ENCODE data around the gene STARD10.
"Not testable (repeated sequence)": the region's sequence is repeated elsewhere in the genome, so short reads cannot be mapped to it uniquely, and the experiment has no call there.

Gene STARD10

GRCh38 chr11:72826191-72826941, 32.5 kb upstream of the STARD10 start:
- no peak for DNase-seq (ENCODE audit: low read depth in 2 of 2)

GRCh38 chr11:72825661-72826060, 31.8 kb upstream of the STARD10 start:
- DNase-seq (ENCODE audit: low read depth in 2 of 2) = no peak

- no peak for DNase-seq (ENCODE audit: low read depth in 2 of 2)
These were observed 31.1 kb upstream of the STARD10 start for GRCh38 chr11:72824811-72825505.

GRCh38 chr11:72824020-72824419, 30.2 kb upstream of the STARD10 start:
- DNase-seq (ENCODE audit: low read depth in 2 of 2) = no peak

GRCh38 chr11:72823105-72823804, 29.4 kb upstream of the STARD10 start:
- no peak for DNase-seq (ENCODE audit: low read depth in 2 of 2)

- peak; percentile 53 to 87 for DNase-seq (ENCODE audit: low read depth in 2 of 2)
These were observed 28.3 kb upstream of the STARD10 start for GRCh38 chr11:72821920-72822799.

- DNase-seq (ENCODE audit: low read depth in 2 of 2) = no peak
These were observed 27.5 kb upstream of the STARD10 start for GRCh38 chr11:72821221-72821919.

- DNase-seq (ENCODE audit: low read depth in 2 of 2) = no peak
These were observed 26.7 kb upstream of the STARD10 start for GRCh38 chr11:72820439-72821139.

- no peak for DNase-seq (ENCODE audit: low read depth in 2 of 2)
These were observed 25.1 kb upstream of the STARD10 start for GRCh38 chr11:72818971-72819370.

- no peak for DNase-seq (ENCODE audit: low read depth in 2 of 2)
These were observed 24.1 kb upstream of the STARD10 start for GRCh38 chr11:72817966-72818365.

- DNase-seq (ENCODE audit: low read depth in 2 of 2) = no peak
These were observed 22.6 kb upstream of the STARD10 start for GRCh38 chr11:72816404-72816990.

- DNase-seq (ENCODE audit: low read depth in 2 of 2) = no peak
These were observed 21.3 kb upstream of the STARD10 start for GRCh38 chr11:72815110-72815618.

GRCh38 chr11:72814286-72815109, 20.7 kb upstream of the STARD10 start, which contains the start of gene ATG16L2:
Gene ATG16L2, plus strand, starts transcription at chr11:72814411. Its CDS starts 35 bp downstream, at chr11:72814446.
- DNase-seq (ENCODE audit: low read depth in 2 of 2) = peak; percentile 78 to 83

GRCh38 chr11:72813740-72814285, 20.0 kb upstream of the STARD10 start:
- no peak for DNase-seq (ENCODE audit: low read depth in 2 of 2)

- peak; percentile 34 to 49 for DNase-seq (ENCODE audit: low read depth in 2 of 2)
These were observed 19.3 kb upstream of the STARD10 start for GRCh38 chr11:72812967-72813739.

- no peak for DNase-seq (ENCODE audit: low read depth in 2 of 2)
These were observed 18.7 kb upstream of the STARD10 start for GRCh38 chr11:72812604-72812966.

- DNase-seq (ENCODE audit: low read depth in 2 of 2) = not testable (repeated sequence)
These were observed 17.8 kb upstream of the STARD10 start for GRCh38 chr11:72811686-72812085.

GRCh38 chr11:72808331-72808798, 14.5 kb upstream of the STARD10 start:
- no peak for DNase-seq (ENCODE audit: low read depth in 2 of 2)
